ENCODE results near the gene CLOCK.

DNA sequence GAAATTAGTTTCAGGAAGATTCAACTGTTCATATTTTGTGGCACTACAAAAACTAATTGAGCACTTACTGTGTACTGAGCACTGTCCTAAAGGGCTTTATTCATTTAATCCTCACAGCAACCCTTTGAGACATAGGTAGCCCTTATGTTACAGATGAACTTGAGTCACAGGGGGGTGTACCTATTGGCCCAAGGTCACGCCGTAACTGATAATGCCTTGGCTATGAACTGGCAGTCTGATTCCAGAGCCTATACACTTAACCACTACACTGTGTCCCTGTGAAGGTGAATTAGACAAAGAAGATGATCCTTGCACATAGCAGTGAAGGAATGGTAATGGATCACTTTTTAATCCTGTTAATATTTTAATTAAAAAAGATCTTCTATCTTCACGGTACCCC lies 138.9 kb downstream of the CLOCK start:
- TF ChIP-seq CTCF (IDR thresholded peaks at IDR 0.05) (no peak), POLR2A (IDR thresholded peaks at IDR 0.05) (no peak), POLR2AphosphoS5 (IDR thresholded peaks at IDR 0.05) (no peak)
